NCI-H2196 treated with DMSO at 0.1 percent for 48 hours (cell line): ENCODE results near the gene CCDC175.

Experiments
- DNase-seq: peaks from one replicate; lab custom pipeline; 2025; ENCODE audit not compliant: unreplicated experiment; lab: John Stamatoyannopoulos, UW

Gene CCDC175

GRCh38 chr14:59541731-59542130 is 34.9 kb downstream of the CCDC175 start:
- DNase-seq = no peak

GRCh38 chr14:59540852-59541251 is 35.8 kb downstream of the CCDC175 start:
- DNase-seq = no peak

DNA sequence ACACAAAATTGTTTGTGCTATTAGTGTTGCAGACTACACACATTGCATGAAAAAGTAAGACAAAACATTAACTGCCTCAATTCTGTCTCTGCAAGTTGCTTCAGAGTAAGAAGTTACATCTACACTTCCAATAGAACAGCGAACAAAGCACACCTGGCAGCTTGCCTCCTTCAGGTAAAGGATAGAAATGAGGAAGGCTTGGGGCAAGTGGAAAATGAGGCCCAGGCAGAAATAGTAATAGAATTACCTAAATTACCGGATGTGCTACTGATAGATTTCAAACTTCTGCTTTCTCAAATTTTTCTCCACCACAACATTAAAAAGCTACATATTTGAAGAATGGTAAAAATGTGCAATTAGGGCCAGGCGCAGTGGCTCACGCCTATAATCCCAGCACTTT is 37.7 kb downstream of the CCDC175 start:
- no peak for DNase-seq

DNA sequence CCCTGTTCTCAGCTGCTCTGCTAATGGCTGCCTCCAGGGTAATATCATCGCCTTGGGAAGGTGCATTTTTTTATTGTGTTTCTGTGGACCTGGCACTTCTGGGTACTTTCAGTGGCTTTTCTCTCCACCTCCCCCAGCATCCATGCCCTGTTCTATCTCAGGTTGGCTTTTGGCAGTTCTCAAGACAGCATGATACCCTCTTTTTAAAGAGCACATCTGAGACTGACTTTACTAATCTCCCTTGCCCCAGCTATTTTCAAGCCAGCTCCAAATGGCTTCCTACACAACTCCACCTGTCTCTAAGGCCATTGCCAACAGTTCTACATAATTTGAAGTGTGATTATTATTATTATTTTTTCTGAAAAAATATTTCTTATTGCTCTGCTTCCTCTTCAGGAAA is 39.1 kb downstream of the CCDC175 start:
- DNase-seq = no peak

GRCh38 chr14:59534361-59534987 is 42.1 kb downstream of the CCDC175 start:
- peak; percentile 11 for DNase-seq

GRCh38 chr14:59532419-59532818 is 44.2 kb downstream of the CCDC175 start:
- no peak for DNase-seq

GRCh38 chr14:59530349-59530748 is 46.3 kb downstream of the CCDC175 start:
- no peak for DNase-seq

- DNase-seq = no peak
These were observed 47.4 kb downstream of the CCDC175 start for GRCh38 chr14:59529189-59529588.

DNA sequence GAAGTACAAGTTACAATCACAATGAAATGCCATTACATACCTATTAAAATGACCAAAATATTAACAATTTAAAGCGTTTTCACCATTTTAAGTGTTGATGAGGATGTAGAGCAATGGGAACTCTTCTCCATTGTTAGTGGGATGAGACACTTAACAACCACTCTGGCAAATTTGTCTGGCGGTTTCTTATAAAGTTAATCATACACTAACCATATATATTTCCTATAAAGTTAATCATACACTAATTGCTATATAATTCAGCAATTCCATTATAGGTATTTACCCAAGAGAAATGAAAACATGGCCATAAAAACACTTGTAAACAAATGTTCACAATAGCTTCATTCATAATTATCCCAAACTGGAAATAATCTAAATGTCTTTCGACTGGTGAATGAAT is 56.4 kb downstream of the CCDC175 start:
- no peak for DNase-seq

- no peak for DNase-seq
These were observed 64.6 kb downstream of the CCDC175 start for GRCh38 chr14:59511916-59512575.

GRCh38 chr14:59510966-59511365 is 65.6 kb downstream of the CCDC175 start:
- no peak for DNase-seq

GRCh38 chr14:59510001-59510400 is 66.6 kb downstream of the CCDC175 start:
- DNase-seq = no peak

- DNase-seq = no peak
These were observed 67.5 kb downstream of the CCDC175 start for GRCh38 chr14:59509101-59509500.

DNA sequence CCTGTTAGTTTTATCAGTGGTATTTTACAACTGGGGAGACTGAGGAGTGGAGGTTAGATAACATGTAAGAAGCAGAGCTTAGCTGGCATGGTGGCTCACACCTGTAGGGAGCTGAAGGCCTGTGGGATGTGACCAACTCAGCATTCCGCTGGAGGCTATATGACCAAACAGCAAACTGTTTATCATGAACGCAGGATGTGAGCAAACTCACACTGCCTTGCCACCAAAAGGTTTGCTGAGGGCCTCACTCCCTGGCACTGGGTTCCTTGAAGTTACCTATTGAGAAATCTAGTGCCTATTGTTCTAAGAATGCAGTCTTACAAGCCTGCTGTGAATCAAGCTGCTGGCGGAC is 68.9 kb downstream of the CCDC175 start:
- DNase-seq = no peak

GRCh38 chr14:59507063-59507751 is 69.4 kb downstream of the CCDC175 start:
- peak; percentile 31 for DNase-seq

DNA sequence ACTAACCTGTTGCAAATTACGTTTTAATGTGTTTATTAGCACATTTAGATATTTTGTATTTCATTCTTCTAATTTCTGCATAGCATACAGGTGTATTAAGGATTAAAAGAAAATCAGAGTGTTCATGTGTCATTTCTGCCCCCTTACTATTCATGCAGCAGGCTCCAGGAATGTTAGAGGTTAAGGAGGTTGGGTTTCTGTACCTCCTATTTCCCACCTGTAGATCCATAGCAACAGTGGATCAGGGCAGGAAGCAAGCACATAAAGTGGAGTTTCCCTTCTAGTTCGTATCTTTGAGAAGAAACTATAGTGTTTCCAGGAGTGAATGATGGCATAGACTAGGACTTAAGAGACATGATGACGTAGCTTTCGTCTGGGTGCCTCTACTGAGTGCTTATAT is 73.4 kb downstream of the CCDC175 start:
- no peak for DNase-seq

DNA sequence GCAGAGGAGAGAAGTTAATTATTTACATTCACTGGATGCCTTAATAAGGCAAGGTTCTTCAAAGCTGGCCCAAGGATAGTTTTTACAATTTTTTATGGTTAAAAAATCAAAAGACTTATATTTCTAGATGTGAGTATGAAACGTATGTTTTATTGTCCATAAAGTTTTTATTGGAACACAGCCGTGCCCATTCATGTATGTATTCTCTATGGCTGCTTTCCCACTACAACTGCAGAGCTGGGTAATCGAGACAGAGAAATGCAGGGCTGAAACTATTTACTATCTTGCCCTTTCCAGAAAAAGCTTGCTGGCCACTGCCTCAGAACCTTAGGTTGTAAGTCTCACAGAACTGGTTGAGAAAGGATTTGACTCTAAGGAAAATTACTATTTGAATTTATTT is 75.9 kb downstream of the CCDC175 start:
- no peak for DNase-seq

DNA sequence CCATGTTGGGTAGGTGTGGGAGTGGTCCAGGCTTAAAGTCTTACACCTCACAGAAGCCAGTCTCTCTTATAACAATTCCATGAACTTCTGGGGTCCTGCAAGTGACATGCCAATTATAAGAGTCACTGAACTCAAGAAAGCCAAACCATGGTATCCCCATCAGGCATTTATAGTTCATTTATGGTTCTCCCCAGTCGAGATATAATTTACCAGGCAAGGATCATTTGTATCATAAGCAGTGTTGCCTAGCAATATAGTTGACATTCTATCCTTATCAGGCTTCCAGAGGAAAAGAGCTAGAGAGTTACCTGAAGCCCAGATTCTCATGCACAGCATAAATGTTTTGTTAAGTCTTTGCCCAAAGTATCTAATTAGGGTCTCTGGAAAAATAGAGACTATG is 84.2 kb downstream of the CCDC175 start:
- no peak for DNase-seq

DNA sequence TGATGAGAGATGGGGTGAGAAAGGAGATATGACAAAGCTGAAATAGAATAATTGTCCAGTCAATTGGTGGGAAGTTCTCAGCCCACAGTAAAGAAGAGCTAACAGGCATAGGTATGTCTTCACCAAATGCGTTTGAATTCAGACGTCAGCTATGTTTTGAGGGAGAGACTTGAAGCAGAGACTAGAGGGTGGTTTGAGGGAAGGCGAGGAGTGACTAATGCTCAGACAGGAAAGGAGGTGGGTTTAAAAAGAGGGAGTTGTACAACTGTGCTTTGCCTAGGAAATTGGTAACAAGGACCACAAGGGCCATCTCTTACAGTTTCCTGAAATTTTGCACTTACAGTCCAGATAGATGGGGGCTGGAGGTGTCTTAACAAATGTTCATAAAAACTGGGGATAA is 85.9 kb downstream of the CCDC175 start:
- DNase-seq = no peak

DNA sequence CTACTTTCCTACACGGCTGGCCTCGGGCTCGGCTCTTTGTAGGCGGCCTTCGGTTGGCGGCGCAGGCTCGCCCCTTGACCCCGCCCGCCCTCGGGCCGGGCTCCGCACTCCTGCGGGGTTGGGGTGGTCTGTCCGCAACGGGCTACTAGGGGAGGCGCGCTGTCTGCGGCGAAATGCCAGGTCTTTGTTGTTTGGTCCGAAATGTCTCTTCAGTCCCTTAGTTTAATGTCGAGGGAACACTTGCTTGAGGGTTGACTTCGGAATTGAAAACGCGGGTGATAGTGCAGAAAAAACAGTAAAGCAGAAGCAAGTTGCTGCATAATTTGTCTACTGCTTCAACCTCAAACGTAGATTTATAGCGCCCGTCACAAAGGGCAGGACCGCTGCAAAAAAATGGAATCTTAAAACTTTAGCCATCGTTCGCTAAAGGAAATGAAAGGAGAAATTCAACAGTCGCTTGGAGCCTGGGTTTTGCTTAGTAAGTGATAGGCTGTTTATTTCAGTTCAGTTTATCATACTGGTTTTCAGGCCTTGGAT is 91.9 kb downstream of the CCDC175 start:
- no peak for DNase-seq

GRCh38 chr14:59483819-59484638 is 92.6 kb downstream of the CCDC175 start, which contains the start of the genes JKAMP and L3HYPDH:
Gene JKAMP (plus strand): TSS chr14:59484517. CDS start chr14:59484590, 73 bp downstream.
Gene L3HYPDH (minus strand): TSS chr14:59484408. CDS start chr14:59484316, 92 bp downstream.
- DNase-seq = peak; percentile 87
